ENCODE results near the gene BPI.
A peak's percentile ranks its signal among the peaks of the same experiment; 100 is the strongest.

The BPI gene

GRCh38 chr20:38331245-38331644 is 27.3 kb downstream of the BPI start:
- no peak overlapping the region for H3K4me3 ChIP-seq (ENCODE audit: low read depth, low read length)
- no peak for TF ChIP-seq CTCF (IDR thresholded peaks at IDR 0.05; ENCODE audit: low read depth, low read length, missing control alignments)
- peaks cover 11% of the 10 kb centered on the region for H3K27me3 ChIP-seq (replicated peaks)
- H3K36me3 ChIP-seq (replicated peaks), result no peaks in the 10 kb centered on the region
- in situ Hi-C loops (cut with HindIII; ENCODE audit: low pct_ligation_motif_present, low sequenced_read_pairs), result no loop called here
- no peak for DNase-seq
- no peak overlapping the region for H3K27ac ChIP-seq

- Histone ChIP-seq H3K36me3 (replicated peaks) (no peaks in the 10 kb centered on the region), H3K27me3 (replicated peaks) (peaks cover 13% of the 10 kb centered on the region), H3K4me3 (ENCODE audit: low read depth, low read length) (no peak overlapping the region), H3K27ac (no peak overlapping the region)
- no peak for TF ChIP-seq CTCF (IDR thresholded peaks at IDR 0.05; ENCODE audit: low read depth, low read length, missing control alignments)
- in situ Hi-C loops (cut with HindIII; ENCODE audit: low pct_ligation_motif_present, low sequenced_read_pairs), result no loop called here
- no peak for DNase-seq
Measured at GRCh38 chr20:38331814-38332213, 27.9 kb downstream of the BPI start.

GRCh38 chr20:38334016-38334415 is 30.1 kb downstream of the BPI start:
- in situ Hi-C loops (cut with HindIII; ENCODE audit: low pct_ligation_motif_present, low sequenced_read_pairs), result no loop called here
- no peaks in the 10 kb centered on the region for H3K36me3 ChIP-seq (replicated peaks)
- no peak for TF ChIP-seq CTCF (IDR thresholded peaks at IDR 0.05; ENCODE audit: low read depth, low read length, missing control alignments)
- no peak overlapping the region for H3K4me3 ChIP-seq (ENCODE audit: low read depth, low read length)
- no peak overlapping the region for H3K27ac ChIP-seq
- DNase-seq, result no peak
- peaks cover 13% of the 10 kb centered on the region for H3K27me3 ChIP-seq (replicated peaks)

GRCh38 chr20:38336726-38337125 is 32.8 kb downstream of the BPI start:
- no peak for DNase-seq
- Histone ChIP-seq H3K27ac (no peak overlapping the region), H3K27me3 (replicated peaks) (peaks cover 11% of the 10 kb centered on the region), H3K4me3 (ENCODE audit: low read depth, low read length) (no peak overlapping the region), H3K36me3 (replicated peaks) (no peaks in the 10 kb centered on the region)
- TF ChIP-seq CTCF (IDR thresholded peaks at IDR 0.05; ENCODE audit: low read depth, low read length, missing control alignments), result no peak
- in situ Hi-C loops (cut with HindIII; ENCODE audit: low pct_ligation_motif_present, low sequenced_read_pairs), result no loop called here

- H3K27me3 ChIP-seq (replicated peaks), result peaks cover 6% of the 10 kb centered on the region
Measured at GRCh38 chr20:38337561-38338140, 33.7 kb downstream of the BPI start.

More at GRCh38 chr20:38337561-38338140, 33.7 kb downstream of the BPI start:
- no peak overlapping the region for H3K4me3 ChIP-seq (ENCODE audit: low read depth, low read length)
- DNase-seq, result peak; percentile 10
- H3K36me3 ChIP-seq (replicated peaks), result no peaks in the 10 kb centered on the region
- H3K27ac ChIP-seq, result no peak overlapping the region
- TF ChIP-seq CTCF (IDR thresholded peaks at IDR 0.05; ENCODE audit: low read depth, low read length, missing control alignments), result peak; percentile 68
- in situ Hi-C loops (cut with HindIII; ENCODE audit: low pct_ligation_motif_present, low sequenced_read_pairs), result no loop called here

All from brain microvascular endothelial cell (primary cell).